GM18499 (cell line): ENCODE results near the gene MYOZ3.
A peak's percentile ranks its signal among the peaks of the same experiment; 100 is the strongest.

Source experiments
- ATAC-seq: cut with Tn5 transposase; IDR thresholded peaks from one replicate; pipeline ENCODE4 v1.9.1; 2021; ENCODE audit warnings: moderate number of reproducible peaks; ENCODE audit not compliant: insufficient read depth, unreplicated experiment

Gene MYOZ3

DNA sequence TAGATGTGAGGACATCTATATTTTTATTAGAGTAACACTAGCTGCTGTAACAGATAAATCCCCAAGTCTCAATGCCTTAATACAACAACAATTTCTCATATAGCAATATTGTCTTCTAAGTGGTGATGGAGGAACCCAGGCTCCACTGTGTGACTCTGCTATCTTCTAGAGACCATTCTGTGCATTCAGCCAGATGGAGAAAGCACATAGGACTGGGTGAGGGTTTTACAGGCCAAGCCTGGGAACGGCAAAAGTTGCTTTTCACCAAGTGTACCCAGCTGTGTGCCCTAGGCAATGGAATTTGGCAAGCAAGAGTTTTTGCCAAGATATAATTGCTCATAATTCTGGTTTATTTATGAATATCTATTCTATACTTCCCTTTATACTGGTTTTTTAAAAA, 28.1 kb downstream of the MYOZ3 start:
- no peak for ATAC-seq

DNA sequence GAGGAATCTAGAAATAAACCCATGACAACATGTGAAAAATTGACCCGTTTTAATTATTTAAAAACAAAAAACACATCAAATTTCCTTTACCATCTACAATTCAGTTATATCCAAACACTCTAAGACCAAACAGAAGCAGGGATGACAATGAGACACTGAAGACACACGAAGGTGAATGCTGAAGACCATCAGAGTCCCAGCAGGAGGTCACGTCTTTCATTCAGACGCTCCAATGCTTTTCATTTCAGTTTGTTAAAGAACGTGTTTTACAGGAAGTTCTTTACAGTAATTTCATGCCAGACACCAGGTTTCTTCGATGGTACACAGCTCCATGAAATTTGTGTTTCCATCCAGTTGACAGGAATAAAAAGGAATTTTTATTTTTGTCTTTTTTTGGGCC, 29.7 kb downstream of the MYOZ3 start:
- no peak for ATAC-seq

DNA sequence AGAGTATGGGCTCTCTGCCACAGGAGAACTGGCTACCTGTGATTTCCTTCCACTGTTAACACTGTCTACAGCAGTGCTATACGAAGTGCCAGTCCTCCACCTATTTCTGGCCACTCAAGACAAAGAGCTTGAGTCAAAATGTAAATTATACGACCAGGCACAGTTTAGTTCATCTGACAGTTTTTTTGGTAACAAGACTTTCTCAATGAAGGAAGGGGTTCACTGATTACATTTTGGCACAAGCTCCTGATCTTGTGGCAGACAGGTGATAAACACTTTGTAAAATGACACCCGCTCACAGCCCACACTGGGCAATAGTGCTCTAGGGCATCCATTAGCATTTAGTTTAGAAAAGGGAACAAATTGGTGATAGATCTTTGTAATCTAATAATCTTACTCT, 31.2 kb downstream of the MYOZ3 start:
- no peak for ATAC-seq

DNA sequence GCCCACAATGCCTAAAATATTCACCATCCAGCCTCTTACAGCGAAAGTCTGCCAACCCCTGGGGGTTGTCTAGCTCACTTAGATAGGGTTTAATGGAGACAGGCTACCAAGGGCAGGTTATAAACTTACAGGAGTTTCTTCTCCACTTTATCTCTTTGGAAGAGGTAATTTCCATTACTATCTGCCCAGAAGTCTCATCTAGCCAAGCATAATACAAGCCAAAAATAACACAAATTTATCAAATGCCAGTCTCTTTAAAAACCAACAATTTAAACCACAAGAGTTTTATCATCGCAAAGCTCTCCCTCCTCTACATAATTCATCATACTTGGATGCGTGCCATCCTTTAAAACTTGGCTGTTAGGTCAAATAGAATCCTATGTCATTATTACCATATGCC, 33.6 kb downstream of the MYOZ3 start:
- no peak for ATAC-seq

DNA sequence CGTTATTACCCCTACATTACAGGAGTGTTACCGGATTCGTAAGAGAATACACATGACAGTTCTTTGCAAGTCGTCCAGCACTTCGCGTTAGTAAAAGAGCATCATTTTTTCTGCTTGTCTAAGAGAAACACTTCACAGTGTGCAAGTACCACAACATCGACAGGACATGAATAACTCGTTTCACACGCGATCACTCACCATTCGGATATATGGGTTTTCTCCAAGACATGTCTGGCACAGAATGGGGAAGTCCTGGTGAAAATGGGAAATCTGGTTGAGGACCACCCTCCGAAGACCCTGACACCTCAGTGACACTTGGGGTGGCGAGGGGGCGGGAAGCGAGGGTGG, 39.2 kb downstream of the MYOZ3 start:
- ATAC-seq = no peak

DNA sequence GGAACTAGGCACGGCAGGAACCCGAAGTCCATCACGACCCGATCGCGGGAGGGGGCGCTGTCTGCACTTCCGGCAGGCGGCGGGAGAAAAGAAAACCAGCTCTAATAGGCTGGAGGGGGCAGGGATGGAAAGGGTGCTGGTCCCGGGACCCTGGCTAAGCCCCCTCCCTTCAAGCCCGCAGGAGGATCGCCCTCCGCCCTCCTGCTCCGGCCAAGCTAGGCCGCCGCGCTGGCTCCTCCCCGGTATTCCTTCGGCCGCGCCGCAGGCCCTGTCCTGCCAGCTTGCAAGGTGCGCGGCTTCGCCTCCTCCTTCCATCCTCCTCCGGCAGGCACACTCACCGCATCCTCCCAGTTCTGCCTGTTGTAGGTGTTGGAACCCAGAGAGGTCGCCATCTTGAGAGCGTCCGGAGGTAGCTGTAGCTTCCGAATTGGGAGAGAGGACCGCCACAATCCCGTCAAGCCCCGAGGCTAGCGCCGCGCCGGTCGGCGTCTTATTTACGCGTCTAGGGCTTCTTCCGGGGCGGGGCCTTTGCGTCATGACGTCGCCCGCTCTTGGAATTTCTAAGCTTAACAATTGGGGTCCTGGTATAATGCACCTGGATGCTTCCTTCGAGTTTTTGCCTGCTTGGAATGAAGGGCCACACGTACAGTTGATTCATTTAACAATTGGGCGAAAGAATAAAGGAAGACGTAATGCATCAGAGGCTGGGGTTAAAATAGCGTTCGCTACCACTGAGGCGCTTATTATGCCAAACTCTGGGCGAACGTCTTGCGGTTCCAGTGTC, 39.7 kb downstream of the MYOZ3 start, which contains the start of gene RBM22:
RBM22 (minus strand) TSS at position 469 of the 784 bp plus-strand sequence; CDS start at position 392, 77 bp downstream.
- ATAC-seq = peak; percentile 74

DNA sequence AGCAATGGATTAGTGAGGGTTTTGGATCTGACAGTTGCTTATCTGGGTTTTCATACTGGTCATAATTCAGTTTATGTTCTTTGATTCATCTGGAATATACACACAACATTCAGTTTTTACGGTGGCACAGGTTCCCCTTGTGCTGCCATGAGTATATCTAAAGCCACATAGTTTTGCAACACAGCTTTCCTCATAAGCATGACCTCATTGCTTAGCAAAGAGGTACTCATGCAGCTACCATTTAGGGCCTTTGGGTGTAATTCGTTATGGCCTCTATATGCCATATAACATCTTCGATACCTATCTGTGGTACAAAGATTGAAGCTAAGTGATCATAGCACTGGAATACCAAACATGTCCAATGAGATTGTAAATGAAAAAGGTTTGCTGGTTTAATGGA, 42.7 kb downstream of the MYOZ3 start:
- ATAC-seq = no peak

DNA sequence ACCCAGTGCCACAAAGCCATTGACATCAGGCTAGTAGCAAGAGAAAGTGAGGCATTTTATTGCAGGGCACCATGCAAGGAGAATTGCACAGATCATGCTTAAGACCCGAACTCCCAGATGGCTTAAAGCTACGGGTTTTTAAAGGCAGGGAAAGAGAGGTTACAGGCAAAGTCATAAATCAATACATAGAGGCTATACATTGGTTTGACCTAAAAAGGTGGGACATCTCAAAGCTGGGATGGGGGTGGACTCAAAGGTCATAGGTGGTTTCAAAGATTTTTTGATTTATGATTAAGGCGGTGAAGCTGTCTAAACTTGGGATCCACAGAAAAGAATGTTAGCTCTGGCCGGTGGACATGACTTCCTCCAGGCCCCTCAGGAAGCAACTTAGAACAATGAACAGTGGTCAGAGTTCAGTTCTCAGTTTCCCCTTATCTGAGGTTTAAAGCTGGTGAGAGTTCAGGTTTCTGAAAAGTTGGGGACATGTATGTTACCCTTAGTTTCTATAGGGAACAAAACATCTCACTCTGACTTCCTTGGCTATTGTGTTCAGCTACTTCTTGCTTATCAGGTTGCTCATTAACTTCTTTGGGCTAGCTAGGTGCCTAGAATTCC, 45.8 kb downstream of the MYOZ3 start:
- no peak for ATAC-seq

DNA sequence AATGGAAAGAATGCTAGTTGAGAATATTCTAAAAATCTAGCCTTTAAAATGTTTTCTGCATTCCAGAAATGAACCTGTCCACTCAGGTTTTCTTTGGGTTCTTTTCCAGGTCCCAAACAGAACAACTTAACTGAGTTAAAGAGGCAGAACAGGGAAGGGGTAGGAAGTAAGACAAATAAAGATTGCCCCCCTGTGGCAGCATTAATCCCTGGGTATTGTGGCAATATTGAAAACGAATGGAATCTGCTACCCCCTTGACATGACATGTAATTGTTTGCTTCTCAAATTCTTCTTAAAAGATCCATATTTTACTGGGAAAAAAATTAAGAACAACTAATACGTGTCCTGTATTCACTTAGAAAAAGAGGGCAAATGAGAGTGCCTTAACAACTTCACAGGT, 49.1 kb downstream of the MYOZ3 start:
- no peak for ATAC-seq

DNA sequence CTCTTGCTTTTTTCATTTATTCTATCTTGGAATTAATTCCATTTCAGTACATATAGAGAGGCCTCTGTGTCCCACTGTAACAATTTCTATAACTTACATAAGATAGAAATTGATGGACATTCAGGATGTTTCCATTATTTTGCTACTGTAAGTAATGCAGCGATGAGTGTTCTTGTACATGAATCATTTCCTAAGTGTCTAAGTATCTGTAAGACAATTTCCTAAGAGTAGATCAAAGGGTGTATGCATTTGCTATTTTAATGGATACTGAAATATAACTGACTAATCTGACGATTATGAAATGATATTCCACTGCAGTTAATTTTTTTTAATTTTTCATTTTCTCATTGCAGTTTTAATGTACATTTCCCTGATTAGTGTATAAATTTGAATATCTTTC, 62.8 kb downstream of the MYOZ3 start:
- ATAC-seq = no peak
